KMS-11 (cell line): ENCODE results near the gene FYN.

ENCODE experiments used
- H2AFZ ChIP-seq: fragments of 200-600 bp; sonication (generic); 2 replicates; pipeline ENCODE4 v1.6.1; 2016; ENCODE audit warnings: antibody characterized with exemption, mixed run types, low read depth
- H3K27ac ChIP-seq: fragments of 200-600 bp; sonication (generic); 2 replicates; pipeline ENCODE4 v1.6.1; 2016; ENCODE audit warnings: mild to moderate bottlenecking, mixed run types
- H3K27me3 ChIP-seq: fragments of 200-600 bp; sonication (generic); 2 replicates; pipeline ENCODE4 v1.6.1; 2017; ENCODE audit warnings: mild to moderate bottlenecking, low read depth, mixed run types, moderate library complexity; ENCODE audit not compliant: insufficient read depth
- H3K36me3 ChIP-seq: fragments of 200-600 bp; sonication (generic); 2 replicates; pipeline ENCODE4 v1.6.1; 2017; ENCODE audit warnings: mild to moderate bottlenecking, mixed run types; ENCODE audit not compliant: insufficient read depth
- H3K4me1 ChIP-seq: fragments of 200-600 bp; sonication (generic); 2 replicates; pipeline ENCODE4 v1.6.1; 2016; ENCODE audit warnings: mild to moderate bottlenecking, low read depth, mixed run types; ENCODE audit not compliant: poor library complexity, severe bottlenecking
- H3K4me2 ChIP-seq: fragments of 200-600 bp; sonication (generic); 2 replicates; pipeline ENCODE4 v1.7.0; 2016; ENCODE audit warnings: mild to moderate bottlenecking, mixed run types
- H3K4me3 ChIP-seq: fragments of 200-600 bp; sonication (generic); IDR thresholded peaks from 2 replicates; pipeline ENCODE4 v1.6.1; 2017; ENCODE audit warnings: low read depth, low read length, mixed read lengths; ENCODE audit not compliant: insufficient read depth
- H3K79me2 ChIP-seq: fragments of 200-600 bp; sonication (generic); 2 replicates; pipeline ENCODE4 v1.6.1; 2016; ENCODE audit warnings: low read depth, mixed run types; ENCODE audit not compliant: insufficient read depth
- H3K9ac ChIP-seq: fragments of 200-600 bp; sonication (generic); 2 replicates; pipeline ENCODE4 v1.6.1; 2016; ENCODE audit warnings: mild to moderate bottlenecking, mixed run types
- H4K20me1 ChIP-seq: fragments of 200-600 bp; sonication (generic); 2 replicates; pipeline ENCODE4 v1.6.1; 2016; ENCODE audit warnings: mild to moderate bottlenecking, mixed run types; ENCODE audit not compliant: insufficient read depth
- TF ChIP-seq, protein P1 (sequence below): fragments of 200-600 bp; sonication (generic); conservative IDR thresholded peaks from 2 replicates; pipeline ENCODE4 v1.6.1; 2017; ENCODE audit warnings: low read depth, mild to moderate bottlenecking, antibody characterized with exemption, low read length, moderate library complexity, mixed read lengths

The FYN gene

DNA sequence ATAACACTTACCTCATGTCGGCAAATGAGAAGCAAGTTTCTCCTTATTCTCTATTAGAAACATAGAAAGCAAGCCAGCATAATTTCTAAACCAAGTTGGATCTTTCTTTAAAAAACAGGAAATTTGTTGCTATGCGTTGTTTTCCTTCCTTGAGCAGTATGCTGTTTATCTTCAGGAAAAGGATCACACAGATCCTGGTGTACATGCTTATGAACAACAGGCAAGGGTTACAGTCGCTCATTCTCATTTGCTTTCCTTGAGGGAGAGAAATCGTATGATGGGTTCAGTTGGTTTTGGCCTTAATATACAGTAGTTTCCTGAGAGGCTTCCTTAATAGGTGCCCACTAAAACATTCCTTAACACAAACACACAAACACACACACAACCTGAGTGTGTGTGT is 118.8 kb downstream of the FYN start:
- H3K4me3 ChIP-seq = no peak overlapping the region
- H3K9ac ChIP-seq = no peak overlapping the region
- TF ChIP-seq, protein P1, sequence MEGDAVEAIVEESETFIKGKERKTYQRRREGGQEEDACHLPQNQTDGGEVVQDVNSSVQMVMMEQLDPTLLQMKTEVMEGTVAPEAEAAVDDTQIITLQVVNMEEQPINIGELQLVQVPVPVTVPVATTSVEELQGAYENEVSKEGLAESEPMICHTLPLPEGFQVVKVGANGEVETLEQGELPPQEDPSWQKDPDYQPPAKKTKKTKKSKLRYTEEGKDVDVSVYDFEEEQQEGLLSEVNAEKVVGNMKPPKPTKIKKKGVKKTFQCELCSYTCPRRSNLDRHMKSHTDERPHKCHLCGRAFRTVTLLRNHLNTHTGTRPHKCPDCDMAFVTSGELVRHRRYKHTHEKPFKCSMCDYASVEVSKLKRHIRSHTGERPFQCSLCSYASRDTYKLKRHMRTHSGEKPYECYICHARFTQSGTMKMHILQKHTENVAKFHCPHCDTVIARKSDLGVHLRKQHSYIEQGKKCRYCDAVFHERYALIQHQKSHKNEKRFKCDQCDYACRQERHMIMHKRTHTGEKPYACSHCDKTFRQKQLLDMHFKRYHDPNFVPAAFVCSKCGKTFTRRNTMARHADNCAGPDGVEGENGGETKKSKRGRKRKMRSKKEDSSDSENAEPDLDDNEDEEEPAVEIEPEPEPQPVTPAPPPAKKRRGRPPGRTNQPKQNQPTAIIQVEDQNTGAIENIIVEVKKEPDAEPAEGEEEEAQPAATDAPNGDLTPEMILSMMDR = no peak
- no peak overlapping the region for H3K27ac ChIP-seq
- no peaks in the 10 kb centered on the region for H3K36me3 ChIP-seq
- no peaks in the 10 kb centered on the region for H4K20me1 ChIP-seq
- no peaks in the 10 kb centered on the region for H3K27me3 ChIP-seq
- H2AFZ ChIP-seq = no peak overlapping the region
- H3K4me2 ChIP-seq = no peak overlapping the region
- no peaks in the 10 kb centered on the region for H3K79me2 ChIP-seq
- H3K4me1 ChIP-seq = peaks cover 3% of the 10 kb centered on the region

GRCh38 chr6:111753573-111753972 is 119.7 kb downstream of the FYN start:
- Histone ChIP-seq H3K27me3 (no peaks in the 10 kb centered on the region), H3K4me2 (no peak overlapping the region), H3K79me2 (no peaks in the 10 kb centered on the region), H3K36me3 (no peaks in the 10 kb centered on the region), H3K4me3 (no peak overlapping the region), H3K27ac (no peak overlapping the region), H2AFZ (no peak overlapping the region), H4K20me1 (no peaks in the 10 kb centered on the region), H3K9ac (no peak overlapping the region), H3K4me1 (peaks cover 3% of the 10 kb centered on the region)
- TF ChIP-seq, protein P1 = no peak

DNA sequence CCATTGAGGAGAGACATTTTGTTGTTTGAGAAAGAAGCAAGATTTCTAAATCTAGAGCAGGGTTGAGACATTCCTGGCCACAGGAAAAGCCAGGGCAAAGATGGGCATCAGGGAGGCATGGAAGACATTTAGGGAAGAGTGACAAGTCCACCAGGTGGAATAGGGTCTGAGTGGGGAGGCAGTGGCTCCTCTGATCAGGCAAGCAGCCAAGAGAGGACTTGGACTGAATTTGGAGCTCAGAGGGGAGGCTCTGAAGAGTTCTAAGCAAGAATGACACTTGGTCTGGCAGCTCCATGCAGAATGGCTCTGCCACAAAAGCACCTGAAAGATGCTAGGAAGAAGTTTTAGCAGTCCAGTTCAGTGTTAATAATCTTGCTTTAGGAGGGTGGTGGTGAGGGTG is 120.8 kb downstream of the FYN start:
- Histone ChIP-seq H4K20me1 (no peaks in the 10 kb centered on the region), H2AFZ (no peak overlapping the region), H3K4me1 (peaks cover 3% of the 10 kb centered on the region), H3K4me3 (no peak overlapping the region), H3K27me3 (no peaks in the 10 kb centered on the region), H3K4me2 (no peak overlapping the region), H3K79me2 (no peaks in the 10 kb centered on the region), H3K36me3 (no peaks in the 10 kb centered on the region), H3K27ac (no peak overlapping the region), H3K9ac (no peak overlapping the region)
- TF ChIP-seq, protein P1 = no peak

DNA sequence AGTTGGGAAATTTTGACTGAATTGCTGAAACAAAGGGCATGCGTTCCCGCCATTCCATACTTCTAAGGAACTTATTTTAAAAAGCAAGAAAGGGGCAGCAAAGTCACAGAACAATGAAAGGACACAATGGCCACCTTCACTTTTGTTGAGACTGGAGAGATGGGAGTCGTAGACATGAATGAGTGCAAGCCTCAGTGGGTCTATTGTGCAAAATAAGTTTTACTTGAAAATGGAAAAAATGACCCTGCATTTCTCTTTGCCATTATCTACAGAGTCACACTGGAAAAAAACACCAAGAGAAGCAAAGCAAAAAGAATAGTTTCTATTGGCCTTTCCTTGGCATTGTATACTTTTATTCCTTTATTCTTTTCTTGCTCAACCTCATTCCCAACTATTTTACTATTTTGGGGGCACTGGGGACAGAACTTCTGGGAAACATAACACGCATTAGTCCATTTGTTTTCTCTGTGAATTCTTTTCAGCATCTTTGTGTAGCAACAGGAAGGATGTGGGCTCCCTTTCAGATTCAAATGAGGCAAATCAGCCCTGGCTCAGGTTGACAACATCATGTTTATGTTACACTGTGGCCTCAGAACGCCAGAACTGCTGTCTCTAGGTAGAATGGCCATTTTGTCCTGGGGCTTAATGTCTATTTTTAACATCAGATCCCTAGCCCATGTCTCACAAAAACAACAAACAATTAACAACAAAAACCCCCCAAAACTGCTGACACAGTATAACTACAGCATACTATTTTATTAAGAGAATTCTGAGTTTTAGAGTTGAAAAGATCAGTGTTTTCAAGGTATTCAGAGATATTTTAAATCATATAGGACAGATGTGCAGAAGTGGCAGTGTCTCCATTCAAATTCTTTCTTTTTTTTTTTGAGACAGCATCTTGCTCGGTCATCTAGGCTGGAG is 122.2 kb downstream of the FYN start:
- Histone ChIP-seq H3K79me2 (no peaks in the 10 kb centered on the region), H3K4me1 (peaks cover 3% of the 10 kb centered on the region), H3K27ac (no peak overlapping the region), H3K4me2 (no peak overlapping the region), H2AFZ (no peak overlapping the region), H4K20me1 (no peaks in the 10 kb centered on the region), H3K36me3 (no peaks in the 10 kb centered on the region), H3K9ac (no peak overlapping the region), H3K4me3 (no peak overlapping the region), H3K27me3 (no peaks in the 10 kb centered on the region)
- TF ChIP-seq, protein P1 = no peak
